Neural crest cell (in vitro differentiated cells): ENCODE data around the gene NUP35. TPM values are rescaled to one million over a fixed set of nuclear protein-coding genes. Genes with fewer than 3 reads are reported as not detected.

Source experiments
- DNase-seq: peaks from one replicate; pipeline ENCODE4 v3.0.0; 2021; ENCODE audit warnings: low read depth, mixed read lengths, low spot score
- H3K27ac Mint-ChIP-seq: one replicate; pipeline ENCODE4 v1.8.0; 2021; ENCODE audit warnings: mild to moderate bottlenecking, mixed read lengths; ENCODE audit not compliant: unreplicated experiment
- H3K27me3 Mint-ChIP-seq: 2 replicates; pipeline ENCODE4 v1.8.0; 2021; ENCODE audit warnings: low read depth, mild to moderate bottlenecking, mixed read lengths
- H3K36me3 Mint-ChIP-seq: 2 replicates; pipeline ENCODE4 v1.8.0; 2021; ENCODE audit warnings: low read depth, mild to moderate bottlenecking, mixed read lengths
- H3K4me1 Mint-ChIP-seq: 2 replicates; pipeline ENCODE4 v1.8.0; 2021; ENCODE audit warnings: mixed read lengths
- H3K4me3 Mint-ChIP-seq: one replicate; pipeline ENCODE4 v1.8.0; 2021; ENCODE audit warnings: mild to moderate bottlenecking, mixed read lengths
- H3K9me3 Mint-ChIP-seq: 2 replicates; pipeline ENCODE4 v1.8.0; 2021; ENCODE audit warnings: mixed read lengths
- total RNA-seq: library from RNA; stranded (reverse); gene quantifications from 2 replicates; pipeline ENCODE4 v1.2.1, GENCODE V29; 2021
- TF ChIP-seq, protein P1 (sequence below): fragments of 200-600 bp; sonication (generic); conservative IDR thresholded peaks from 2 replicates; pipeline ENCODE4 v1.5.0; 2021; ENCODE audit warnings: antibody characterized with exemption, mild to moderate bottlenecking

The NUP35 gene
- total RNA-seq, 1 donor from 2014 or later: 28.5 TPM

DNA sequence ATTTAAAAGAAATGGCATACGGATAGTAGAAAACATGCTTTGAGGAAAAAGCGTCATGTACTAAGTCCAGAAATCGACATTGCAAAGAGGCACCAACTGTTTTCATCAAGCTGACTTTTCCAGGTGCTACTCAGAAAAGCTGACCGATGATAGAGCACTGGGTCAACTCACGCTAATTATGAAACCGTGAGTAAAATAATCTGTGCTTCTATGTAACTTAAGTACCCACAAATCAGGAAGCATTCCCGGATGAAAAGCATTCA is 353 bp upstream of the NUP35 start:
- Mint-ChIP-seq H3K4me3 (peak overlapping the region; percentile 99), H3K36me3 (no peaks in the 10 kb centered on the region), H3K27ac (peak overlapping the region; percentile 99), H3K9me3 (no peaks in the 10 kb centered on the region), H3K4me1 (peaks cover 36% of the 10 kb centered on the region), H3K27me3 (peaks cover 3% of the 10 kb centered on the region)
- DNase-seq: no peak
- TF ChIP-seq, protein P1, sequence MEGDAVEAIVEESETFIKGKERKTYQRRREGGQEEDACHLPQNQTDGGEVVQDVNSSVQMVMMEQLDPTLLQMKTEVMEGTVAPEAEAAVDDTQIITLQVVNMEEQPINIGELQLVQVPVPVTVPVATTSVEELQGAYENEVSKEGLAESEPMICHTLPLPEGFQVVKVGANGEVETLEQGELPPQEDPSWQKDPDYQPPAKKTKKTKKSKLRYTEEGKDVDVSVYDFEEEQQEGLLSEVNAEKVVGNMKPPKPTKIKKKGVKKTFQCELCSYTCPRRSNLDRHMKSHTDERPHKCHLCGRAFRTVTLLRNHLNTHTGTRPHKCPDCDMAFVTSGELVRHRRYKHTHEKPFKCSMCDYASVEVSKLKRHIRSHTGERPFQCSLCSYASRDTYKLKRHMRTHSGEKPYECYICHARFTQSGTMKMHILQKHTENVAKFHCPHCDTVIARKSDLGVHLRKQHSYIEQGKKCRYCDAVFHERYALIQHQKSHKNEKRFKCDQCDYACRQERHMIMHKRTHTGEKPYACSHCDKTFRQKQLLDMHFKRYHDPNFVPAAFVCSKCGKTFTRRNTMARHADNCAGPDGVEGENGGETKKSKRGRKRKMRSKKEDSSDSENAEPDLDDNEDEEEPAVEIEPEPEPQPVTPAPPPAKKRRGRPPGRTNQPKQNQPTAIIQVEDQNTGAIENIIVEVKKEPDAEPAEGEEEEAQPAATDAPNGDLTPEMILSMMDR: no peak

DNA sequence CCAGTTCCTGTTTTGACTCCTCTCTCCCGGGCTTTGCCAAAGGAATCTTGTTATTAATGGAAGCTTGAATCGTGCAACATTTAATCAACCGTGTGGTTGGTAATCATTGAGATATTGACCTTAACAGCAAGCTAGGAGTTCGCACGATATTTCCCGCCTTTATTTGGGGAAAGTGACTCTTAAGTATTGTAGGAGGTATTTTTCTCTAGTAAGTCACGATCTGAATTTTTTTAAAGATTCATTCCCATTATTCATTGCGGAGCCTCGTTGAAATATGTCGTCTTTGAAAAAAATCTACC is 663 bp downstream of the NUP35 start:
- H3K27me3 Mint-ChIP-seq: no peaks in the 10 kb centered on the region
- TF ChIP-seq, protein P1: no peak
- H3K36me3 Mint-ChIP-seq: no peaks in the 10 kb centered on the region
- DNase-seq: no peak
- peak overlapping the region; percentile 99 for H3K27ac Mint-ChIP-seq
- H3K4me1 Mint-ChIP-seq: peaks cover 31% of the 10 kb centered on the region
- H3K9me3 Mint-ChIP-seq: no peaks in the 10 kb centered on the region
- H3K4me3 Mint-ChIP-seq: peak overlapping the region; percentile 99

DNA sequence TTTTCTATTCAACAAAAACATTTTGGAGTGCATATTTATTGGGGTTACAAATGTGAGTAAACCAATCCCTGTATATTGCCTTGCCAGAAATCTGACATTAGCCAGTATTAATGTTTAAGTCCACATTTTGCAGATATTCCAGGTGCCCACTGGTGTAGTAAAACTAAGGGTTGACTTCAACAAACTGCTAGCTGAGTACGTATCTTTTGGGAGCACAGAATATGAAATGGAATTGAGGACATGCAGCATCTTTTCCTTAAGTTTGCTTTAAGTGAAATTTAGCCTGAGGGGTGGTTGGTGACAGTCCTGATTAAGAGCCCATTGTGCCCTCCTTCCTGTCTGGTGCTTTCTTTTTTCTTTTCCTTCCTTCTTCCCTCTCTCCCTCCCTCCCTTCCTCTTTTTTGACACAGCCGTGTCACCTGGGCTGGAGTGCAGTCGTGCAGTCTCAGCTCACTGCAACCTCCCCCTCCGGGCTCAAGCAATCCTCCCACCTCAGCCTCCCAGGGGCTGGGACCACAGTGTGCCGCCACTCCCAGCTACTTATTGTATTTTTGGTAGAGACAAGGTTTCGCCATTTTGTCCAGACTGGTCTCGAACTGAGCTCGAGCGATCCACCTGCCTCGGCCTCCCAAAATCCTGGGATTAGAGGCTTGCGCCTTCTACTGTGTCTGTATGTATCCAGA is 1.6 kb downstream of the NUP35 start:
- H3K4me1 Mint-ChIP-seq: peaks cover 31% of the 10 kb centered on the region
- H3K27ac Mint-ChIP-seq: no peak overlapping the region
- no peaks in the 10 kb centered on the region for H3K9me3 Mint-ChIP-seq
- H3K4me3 Mint-ChIP-seq: peak overlapping the region; percentile 99
- DNase-seq: no peak
- H3K36me3 Mint-ChIP-seq: no peaks in the 10 kb centered on the region
- no peaks in the 10 kb centered on the region for H3K27me3 Mint-ChIP-seq
- TF ChIP-seq, protein P1: no peak

DNA sequence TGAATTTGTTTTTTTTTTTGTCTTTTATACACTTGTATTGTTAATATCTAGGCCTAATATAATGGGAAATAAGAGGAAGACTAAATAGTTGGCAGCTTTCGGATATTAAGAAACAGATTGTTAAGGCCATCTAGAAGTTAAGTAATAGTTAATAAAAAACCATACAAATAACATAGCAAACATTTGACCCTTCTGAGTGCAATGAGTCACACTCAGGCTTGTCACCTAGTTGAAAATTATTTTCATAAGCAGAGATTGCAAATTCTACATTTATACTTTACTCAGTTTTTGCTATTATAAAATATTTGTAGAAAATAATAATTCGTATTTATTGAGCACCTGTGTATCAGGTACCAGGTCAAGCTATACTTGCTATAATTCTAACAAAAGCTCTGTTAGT is 2.4 kb downstream of the NUP35 start:
- TF ChIP-seq, protein P1: no peak
- Mint-ChIP-seq H3K36me3 (peaks cover 3% of the 10 kb centered on the region), H3K9me3 (no peaks in the 10 kb centered on the region), H3K27me3 (no peaks in the 10 kb centered on the region), H3K4me1 (peaks cover 31% of the 10 kb centered on the region), H3K4me3 (peak overlapping the region; percentile 99), H3K27ac (no peak overlapping the region)
- DNase-seq: no peak

DNA sequence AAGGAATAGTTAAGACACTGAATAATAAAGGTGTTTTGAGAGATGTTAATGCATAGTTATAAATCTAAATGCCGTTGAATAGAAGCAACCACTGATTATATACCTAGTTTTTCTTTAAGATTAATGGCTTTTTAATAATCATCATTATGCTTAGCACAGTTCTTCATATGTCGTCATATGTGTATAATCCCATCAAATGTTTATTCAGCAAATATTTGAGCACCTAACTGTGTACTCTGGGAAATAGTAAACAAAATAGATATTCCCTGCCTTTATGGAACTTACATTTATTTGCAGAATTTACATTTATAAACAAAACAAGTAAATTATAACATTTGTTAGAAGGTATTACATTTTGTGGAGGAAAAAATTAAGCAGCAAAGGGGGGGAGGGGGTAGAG is 9.8 kb downstream of the NUP35 start:
- Mint-ChIP-seq H3K27ac (no peak overlapping the region), H3K36me3 (peaks cover 15% of the 10 kb centered on the region), H3K4me3 (no peak overlapping the region), H3K27me3 (no peaks in the 10 kb centered on the region), H3K4me1 (no peaks in the 10 kb centered on the region), H3K9me3 (no peaks in the 10 kb centered on the region)
- DNase-seq: no peak
- TF ChIP-seq, protein P1: no peak

DNA sequence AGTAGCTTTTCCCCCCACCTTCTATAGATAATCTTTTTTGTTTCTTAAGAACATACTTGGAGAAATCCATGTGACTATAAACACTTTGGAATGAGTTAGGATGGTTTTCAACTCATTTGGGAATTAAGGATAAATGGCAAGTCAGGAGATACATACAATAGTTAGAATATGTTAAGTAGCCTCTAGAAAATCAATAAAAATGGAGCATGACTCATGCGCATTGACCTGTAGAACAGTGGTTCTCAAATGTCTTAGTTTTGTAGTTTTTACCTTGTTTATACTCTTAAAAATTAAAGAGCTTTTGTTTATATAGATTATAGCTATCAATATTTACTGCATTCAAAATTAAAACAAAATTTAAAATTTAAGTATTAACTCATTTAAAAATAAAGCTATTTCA is 24.7 kb downstream of the NUP35 start:
- TF ChIP-seq, protein P1: no peak
- Mint-ChIP-seq H3K27ac (no peak overlapping the region), H3K4me3 (no peak overlapping the region), H3K9me3 (peaks cover 12% of the 10 kb centered on the region), H3K27me3 (no peaks in the 10 kb centered on the region), H3K4me1 (no peaks in the 10 kb centered on the region), H3K36me3 (peaks cover 62% of the 10 kb centered on the region)
- DNase-seq: no peak
